ENCODE data around the gene UPK2.
"Not testable (repeated sequence)": the region's sequence is repeated elsewhere in the genome, so short reads cannot be mapped to it uniquely, and the experiment has no call there.

UPK2 gene

DNA sequence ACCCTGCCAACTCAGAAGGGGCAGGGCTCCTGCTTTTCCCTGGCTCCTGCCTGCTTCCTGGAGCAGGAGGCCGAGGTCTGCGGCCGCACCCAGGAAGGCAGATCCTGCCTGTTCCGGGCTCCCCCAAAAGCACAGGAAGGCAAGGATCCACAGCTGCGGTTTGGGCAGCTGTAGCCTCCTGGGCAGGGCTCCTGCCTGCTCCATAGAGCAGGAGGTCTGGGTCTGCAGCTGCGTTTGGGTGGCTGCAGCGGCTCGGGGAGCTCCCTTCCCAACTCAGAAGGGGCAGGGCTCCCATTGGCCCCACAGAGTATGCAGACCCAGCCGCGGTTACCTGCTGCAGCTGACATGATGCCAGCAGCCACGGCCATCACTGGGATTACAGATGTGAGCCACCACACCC is 5.5 kb downstream of the UPK2 start:
- Histone ChIP-seq H3K27me3 (ENCODE audit: insufficient read depth, low read length, poor library complexity, severe bottlenecking) (no peaks in the 10 kb centered on the region), H3K36me3 (ENCODE audit: insufficient read depth, low read length) (no peaks in the 10 kb centered on the region), H3K4me1 (ENCODE audit: insufficient read depth, low read length, poor library complexity, severe bottlenecking) (no peaks in the 10 kb centered on the region), H3K9me3 (ENCODE audit: insufficient read depth, low read depth, low read length) (no peaks in the 10 kb centered on the region), H3K4me3 (ENCODE audit: low read length, poor library complexity, severe bottlenecking) (no peak overlapping the region), H3K9me2 (replicated peaks; ENCODE audit: low read depth, low read length) (no peaks in the 10 kb centered on the region), H2AFZ (ENCODE audit: low read length) (no peak overlapping the region), H3K9ac (ENCODE audit: low read depth, low read length, poor library complexity, severe bottlenecking) (no peak overlapping the region), H3K79me2 (ENCODE audit: insufficient read depth, low read length) (no peaks in the 10 kb centered on the region), H3K4me2 (ENCODE audit: low read depth, low read length, poor library complexity, severe bottlenecking) (no peak overlapping the region), H3F3A (ENCODE audit: low read depth) (no peaks in the 10 kb centered on the region), H4K20me1 (ENCODE audit: insufficient read depth, low read length, poor library complexity, severe bottlenecking) (no peaks in the 10 kb centered on the region)
- TF ChIP-seq, protein P1, sequence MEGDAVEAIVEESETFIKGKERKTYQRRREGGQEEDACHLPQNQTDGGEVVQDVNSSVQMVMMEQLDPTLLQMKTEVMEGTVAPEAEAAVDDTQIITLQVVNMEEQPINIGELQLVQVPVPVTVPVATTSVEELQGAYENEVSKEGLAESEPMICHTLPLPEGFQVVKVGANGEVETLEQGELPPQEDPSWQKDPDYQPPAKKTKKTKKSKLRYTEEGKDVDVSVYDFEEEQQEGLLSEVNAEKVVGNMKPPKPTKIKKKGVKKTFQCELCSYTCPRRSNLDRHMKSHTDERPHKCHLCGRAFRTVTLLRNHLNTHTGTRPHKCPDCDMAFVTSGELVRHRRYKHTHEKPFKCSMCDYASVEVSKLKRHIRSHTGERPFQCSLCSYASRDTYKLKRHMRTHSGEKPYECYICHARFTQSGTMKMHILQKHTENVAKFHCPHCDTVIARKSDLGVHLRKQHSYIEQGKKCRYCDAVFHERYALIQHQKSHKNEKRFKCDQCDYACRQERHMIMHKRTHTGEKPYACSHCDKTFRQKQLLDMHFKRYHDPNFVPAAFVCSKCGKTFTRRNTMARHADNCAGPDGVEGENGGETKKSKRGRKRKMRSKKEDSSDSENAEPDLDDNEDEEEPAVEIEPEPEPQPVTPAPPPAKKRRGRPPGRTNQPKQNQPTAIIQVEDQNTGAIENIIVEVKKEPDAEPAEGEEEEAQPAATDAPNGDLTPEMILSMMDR (conservative IDR thresholded peaks at IDR 0.05; ENCODE audit: low read length): no peak
- no peak for TF ChIP-seq EZH2phosphoT487 (IDR thresholded peaks at IDR 0.05; ENCODE audit: borderline replicate concordance)

DNA sequence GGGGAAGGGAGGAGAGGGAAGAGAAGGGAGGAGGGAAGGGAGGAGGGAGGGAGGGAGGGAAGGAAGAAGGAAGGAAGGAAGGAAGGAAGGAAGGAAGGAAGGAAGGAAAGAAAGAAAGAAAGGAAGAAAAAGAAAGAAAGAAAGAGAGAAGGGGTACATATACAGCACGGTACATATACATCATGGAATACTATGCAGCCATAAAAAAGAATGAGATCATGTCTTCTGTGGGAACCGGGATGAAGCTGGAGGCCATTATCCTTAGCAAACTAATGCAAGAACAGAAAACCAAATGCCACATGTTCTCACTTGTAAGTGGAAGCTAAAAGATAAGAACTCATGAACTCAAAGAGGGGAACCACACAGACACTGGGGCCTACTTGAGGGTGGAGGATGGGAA is 13.4 kb downstream of the UPK2 start:
- H3K36me3 ChIP-seq (ENCODE audit: insufficient read depth, low read length); H3K9me3 ChIP-seq (ENCODE audit: insufficient read depth, low read depth, low read length); H3K9me2 ChIP-seq (replicated peaks; ENCODE audit: low read depth, low read length); H3F3A ChIP-seq (ENCODE audit: low read depth); H3K4me3 ChIP-seq (ENCODE audit: low read length, poor library complexity, severe bottlenecking); H3K79me2 ChIP-seq (ENCODE audit: insufficient read depth, low read length); H3K4me1 ChIP-seq (ENCODE audit: insufficient read depth, low read length, poor library complexity, severe bottlenecking); H3K9ac ChIP-seq (ENCODE audit: low read depth, low read length, poor library complexity, severe bottlenecking); H3K27me3 ChIP-seq (ENCODE audit: insufficient read depth, low read length, poor library complexity, severe bottlenecking); H4K20me1 ChIP-seq (ENCODE audit: insufficient read depth, low read length, poor library complexity, severe bottlenecking); H3K4me2 ChIP-seq (ENCODE audit: low read depth, low read length, poor library complexity, severe bottlenecking); H2AFZ ChIP-seq (ENCODE audit: low read length): not testable (repeated sequence)

DNA sequence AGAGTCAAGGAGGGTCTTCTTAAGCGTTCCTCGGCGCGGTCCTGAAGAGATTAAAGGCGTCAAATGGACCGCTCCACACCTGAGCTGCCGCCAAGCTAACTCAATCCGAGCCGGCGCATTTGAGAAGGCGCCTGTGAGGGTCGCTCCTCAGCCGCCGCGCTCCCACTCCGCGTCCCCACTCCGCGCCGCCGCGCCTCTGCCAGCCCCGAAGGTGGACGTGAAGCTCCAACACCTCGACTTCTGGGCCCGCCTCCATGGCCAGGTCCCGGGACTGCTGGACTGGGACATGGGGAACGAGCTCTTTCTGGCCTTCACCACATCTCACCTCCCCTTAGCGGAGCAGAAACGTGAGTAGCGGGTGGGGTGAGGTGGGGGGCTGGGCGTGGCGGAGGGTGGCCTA is 15.5 kb downstream of the UPK2 start, which contains the start of gene FOXR1:
FOXR1 (plus strand) TSS at position 116 of the 400 bp plus-strand sequence; CDS start at position 287, 171 bp downstream.
- Histone ChIP-seq H3K4me2 (ENCODE audit: low read depth, low read length, poor library complexity, severe bottlenecking) (no peak within 1 kb of the TSS), H3K79me2 (ENCODE audit: insufficient read depth, low read length) (no peaks in the 10 kb centered on the region), H3K27me3 (ENCODE audit: insufficient read depth, low read length, poor library complexity, severe bottlenecking) (no peaks in the 10 kb centered on the region), H3K4me1 (ENCODE audit: insufficient read depth, low read length, poor library complexity, severe bottlenecking) (no peaks in the 10 kb centered on the region), H2AFZ (ENCODE audit: low read length) (no peak within 1 kb of the TSS), H4K20me1 (ENCODE audit: insufficient read depth, low read length, poor library complexity, severe bottlenecking) (no peaks in the 10 kb centered on the region), H3K9me3 (ENCODE audit: insufficient read depth, low read depth, low read length) (no peaks in the 10 kb centered on the region), H3F3A (ENCODE audit: low read depth) (no peaks in the 10 kb centered on the region), H3K9ac (ENCODE audit: low read depth, low read length, poor library complexity, severe bottlenecking) (no peak within 1 kb of the TSS), H3K36me3 (ENCODE audit: insufficient read depth, low read length) (no peaks in the 10 kb centered on the region), H3K4me3 (ENCODE audit: low read length, poor library complexity, severe bottlenecking) (no peak within 1 kb of the TSS), H3K9me2 (replicated peaks; ENCODE audit: low read depth, low read length) (no peaks in the 10 kb centered on the region)
- TF ChIP-seq, protein P1 (conservative IDR thresholded peaks at IDR 0.05; ENCODE audit: low read length): no peak
- no peak for TF ChIP-seq EZH2phosphoT487 (IDR thresholded peaks at IDR 0.05; ENCODE audit: borderline replicate concordance)

DNA sequence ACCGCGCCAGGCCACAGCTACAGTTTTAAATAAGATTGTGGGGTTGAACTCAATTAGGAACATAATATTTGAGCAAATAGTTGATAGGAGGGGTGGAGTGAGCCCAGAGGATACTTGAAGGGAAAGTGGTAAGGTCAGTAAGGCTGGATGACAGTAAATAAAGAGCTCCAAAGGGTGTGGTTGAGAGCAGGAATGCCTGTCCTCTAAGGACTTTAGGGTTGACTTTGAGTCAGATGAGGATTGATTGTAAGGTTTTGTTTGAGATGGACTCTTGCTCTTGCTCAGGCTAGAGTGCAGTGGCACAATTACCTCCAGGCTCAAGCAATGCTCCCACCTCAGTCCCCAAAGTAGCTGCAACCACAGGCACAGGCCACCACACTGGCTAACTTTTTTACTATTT is 17.9 kb downstream of the UPK2 start:
- Histone ChIP-seq H3K79me2 (ENCODE audit: insufficient read depth, low read length) (no peaks in the 10 kb centered on the region), H3K9me3 (ENCODE audit: insufficient read depth, low read depth, low read length) (no peaks in the 10 kb centered on the region), H3K4me2 (ENCODE audit: low read depth, low read length, poor library complexity, severe bottlenecking) (no peak overlapping the region), H3K9ac (ENCODE audit: low read depth, low read length, poor library complexity, severe bottlenecking) (no peak overlapping the region), H3K9me2 (replicated peaks; ENCODE audit: low read depth, low read length) (no peaks in the 10 kb centered on the region), H3K36me3 (ENCODE audit: insufficient read depth, low read length) (no peaks in the 10 kb centered on the region), H4K20me1 (ENCODE audit: insufficient read depth, low read length, poor library complexity, severe bottlenecking) (no peaks in the 10 kb centered on the region), H3K4me1 (ENCODE audit: insufficient read depth, low read length, poor library complexity, severe bottlenecking) (no peaks in the 10 kb centered on the region), H3F3A (ENCODE audit: low read depth) (no peaks in the 10 kb centered on the region), H3K27me3 (ENCODE audit: insufficient read depth, low read length, poor library complexity, severe bottlenecking) (no peaks in the 10 kb centered on the region), H3K4me3 (ENCODE audit: low read length, poor library complexity, severe bottlenecking) (no peak overlapping the region), H2AFZ (ENCODE audit: low read length) (no peak overlapping the region)
- TF ChIP-seq, protein P1 (conservative IDR thresholded peaks at IDR 0.05; ENCODE audit: low read length): no peak
- no peak for TF ChIP-seq EZH2phosphoT487 (IDR thresholded peaks at IDR 0.05; ENCODE audit: borderline replicate concordance)

All from Loucy (cell line).